HepG2 (cell line): ENCODE results near the gene PRDX3. TPM values are rescaled to one million over a fixed set of nuclear protein-coding genes. Genes with fewer than 3 reads are reported as not detected.
A peak's percentile ranks its signal among the peaks of the same experiment; 100 is the strongest.

Experiments
- CBFB ChIP-seq: sonication (generic); formaldehyde crosslinking; IDR thresholded peaks from 2 replicates; pipeline ENCODE4 v1.4.0; 2020; ENCODE audit warnings: missing genetic modification reagents
- ELF3 ChIP-seq: IDR thresholded peaks from 2 replicates; pipeline ENCODE4 v1.6.1; 2016; ENCODE audit warnings: missing genetic modification reagents, missing compliant biosample characterization
- JUNB ChIP-seq: sonication (generic); formaldehyde crosslinking; IDR thresholded peaks from 2 replicates; pipeline ENCODE4 v1.8.0; 2022; ENCODE audit warnings: missing genetic modification reagents, mild to moderate bottlenecking, borderline replicate concordance
- KDM1A ChIP-seq: IDR thresholded peaks from 2 replicates; pipeline ENCODE4 v1.6.1; 2016; ENCODE audit warnings: missing compliant biosample characterization
- KDM3A ChIP-seq: IDR thresholded peaks from 2 replicates; pipeline ENCODE4 v1.6.1; 2018; ENCODE audit warnings: low read depth, missing compliant biosample characterization
- MLLT10 ChIP-seq: sonication (generic); formaldehyde crosslinking; IDR thresholded peaks from 2 replicates; pipeline ENCODE4 v1.4.0; 2020; ENCODE audit warnings: missing genetic modification reagents
- NFATC3 ChIP-seq: sonication (generic); formaldehyde crosslinking; IDR thresholded peaks from 2 replicates; pipeline ENCODE4 v1.5.1; 2020; ENCODE audit warnings: mild to moderate bottlenecking, missing genetic modification reagents
- POLR2A ChIP-seq, 2 experiments: IDR thresholded peaks; 2 replicates each; pipeline ENCODE4 v1.6.1; 2011; ENCODE audit warnings: low read depth in 2 of 2, low read length in 2 of 2, mild to moderate bottlenecking in 1 of 2, moderate library complexity in 1 of 2; ENCODE audit not compliant: insufficient read depth in 1 of 2
- REXO4 ChIP-seq: sonication (generic); formaldehyde crosslinking; IDR thresholded peaks from 2 replicates; pipeline ENCODE4 v1.8.0; 2022; ENCODE audit warnings: missing genetic modification reagents, mild to moderate bottlenecking, borderline replicate concordance
- SALL1 ChIP-seq: sonication (generic); formaldehyde crosslinking; IDR thresholded peaks from 2 replicates; pipeline ENCODE4 v1.8.0; 2022; ENCODE audit warnings: mild to moderate bottlenecking, missing genetic modification reagents
- SMARCC2 ChIP-seq: fragments of 450-650 bp; IDR thresholded peaks from 2 replicates; pipeline ENCODE4 v1.6.1; 2017; ENCODE audit warnings: antibody characterized with exemption, mild to moderate bottlenecking
- TFDP1 ChIP-seq: IDR thresholded peaks from 2 replicates; pipeline ENCODE4 v1.6.1; 2016; ENCODE audit warnings: missing compliant biosample characterization, missing genetic modification reagents, borderline replicate concordance
- TGIF2 ChIP-seq: IDR thresholded peaks from 2 replicates; pipeline ENCODE4 v1.6.1; 2016; ENCODE audit warnings: control low read depth, missing compliant biosample characterization
- ZMYM4 ChIP-seq: sonication (generic); formaldehyde crosslinking; IDR thresholded peaks from 2 replicates; pipeline ENCODE4 v1.8.1; 2023; ENCODE audit warnings: mild to moderate bottlenecking, missing genetic modification reagents
- ZNF383 ChIP-seq: sonication (generic); formaldehyde crosslinking; IDR thresholded peaks from 2 replicates; pipeline ENCODE4 v1.4.0; 2020; ENCODE audit warnings: missing genetic modification reagents, mild to moderate bottlenecking, borderline replicate concordance
- ZNF44 ChIP-seq: sonication (generic); formaldehyde crosslinking; IDR thresholded peaks from 2 replicates; pipeline ENCODE4 v1.5.1; 2020; ENCODE audit warnings: mild to moderate bottlenecking, missing genetic modification reagents
- ZNF629 ChIP-seq: sonication (generic); formaldehyde crosslinking; conservative IDR thresholded peaks from 2 replicates; pipeline ENCODE4 v1.5.0; 2020; ENCODE audit warnings: missing genetic modification reagents
- ZNF644 ChIP-seq: IDR thresholded peaks from 2 replicates; pipeline ENCODE4 v1.6.1; 2016; ENCODE audit warnings: low read depth
- ZNF672 ChIP-seq: sonication (generic); formaldehyde crosslinking; IDR thresholded peaks from 2 replicates; pipeline ENCODE4 v1.8.1; 2022; ENCODE audit warnings: missing genetic modification reagents
- ZNF737 ChIP-seq: sonication (generic); formaldehyde crosslinking; IDR thresholded peaks from 2 replicates; pipeline ENCODE4 v1.5.0; 2020; ENCODE audit warnings: missing genetic modification reagents, mild to moderate bottlenecking, borderline replicate concordance
- polyA plus RNA-seq, 8 experiments: library from polyadenylated mRNA; depleted of rRNA in 3 of 8; stranded (reverse) in 7 of 8; unstranded in 1 of 8; fragments of >200 nt; fragmentation: Illumina TruSeq in 4 of 8; extraction: Trizol in 4 of 8; gene quantifications; 2 replicates each; pipeline versions ENCODE4 v1.2.1 to v1.2.3, GENCODE V29; 2011 to 2016; ENCODE audit warnings: low read depth in 4 of 8, missing spikeins in 1 of 8, mixed read lengths in 1 of 8; ENCODE audit not compliant: insufficient read depth in 1 of 8
- total RNA-seq, 5 experiments: library from RNA; depleted of rRNA; stranded (reverse); fragments of >200 nt; fragmentation: Illumina TruSeq; extraction: Trizol; gene quantifications; 2 replicates each; pipeline ENCODE4 v1.2.3, GENCODE V29; 2016; ENCODE audit warnings: low read depth in 1 of 5
- TF ChIP-seq, protein P1 (sequence below): sonication (generic); formaldehyde crosslinking; IDR thresholded peaks from 2 replicates; pipeline ENCODE4 v1.9.0; 2022; ENCODE audit warnings: low read depth, missing genetic modification reagents
- TF ChIP-seq, protein P2 (sequence below): sonication (generic); formaldehyde crosslinking; IDR thresholded peaks from 2 replicates; pipeline ENCODE4 v1.4.0; 2020; ENCODE audit warnings: missing genetic modification reagents
- TF ChIP-seq, protein P3 (sequence below): sonication (generic); formaldehyde crosslinking; IDR thresholded peaks from 2 replicates; pipeline ENCODE4 v1.8.1; 2023; ENCODE audit warnings: missing genetic modification reagents, mild to moderate bottlenecking, borderline replicate concordance
- TF ChIP-seq, protein P4 (sequence below): sonication (generic); formaldehyde crosslinking; IDR thresholded peaks from 2 replicates; pipeline ENCODE4 v1.5.0; 2020; ENCODE audit warnings: missing genetic modification reagents

The PRDX3 gene
- total and polyA plus RNA-seq, 2 of the 13 experiments (the other 11 are each of a cell fraction or from before 2014, with no cell fraction given) = 407 to 565 TPM

DNA sequence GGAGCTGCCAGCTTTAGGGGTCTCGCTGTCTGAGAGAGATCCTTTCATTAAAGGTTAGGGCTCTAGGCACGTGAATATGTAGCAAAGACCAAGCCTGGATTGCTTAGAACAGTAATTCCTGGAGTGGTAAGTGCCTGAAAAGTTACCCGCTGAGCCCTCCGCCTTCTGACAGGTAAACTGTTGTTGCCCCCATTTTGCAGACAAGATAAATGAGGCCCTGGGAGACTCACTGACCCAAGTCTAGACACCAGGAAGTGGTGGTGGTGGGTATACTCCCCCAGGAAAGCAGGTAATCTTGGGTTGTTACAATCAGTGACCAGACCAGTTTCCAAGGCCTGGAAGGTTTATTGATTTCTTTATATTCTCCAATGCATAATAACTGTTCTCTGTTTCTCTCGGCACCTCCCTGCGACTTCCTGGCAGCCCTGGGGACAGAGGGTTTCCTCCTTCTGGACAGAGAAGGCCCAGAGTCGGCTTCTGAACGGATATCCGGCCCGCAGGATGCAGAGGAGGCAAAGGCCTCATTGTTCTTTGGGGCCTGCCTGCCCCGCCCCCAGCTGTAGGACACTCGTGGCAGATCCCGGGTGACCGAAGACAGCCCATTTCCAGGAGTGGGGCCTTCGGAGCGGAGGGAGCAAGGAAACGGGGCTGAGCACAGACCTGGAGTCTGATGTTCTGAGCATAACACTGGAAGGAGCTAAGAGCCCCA, 27.4 kb upstream of the PRDX3 start (continued):
- TF ChIP-seq ELF3 (CRISPR knock-in tag) (peak; percentile 46; the same call in 1 of the 2 replicates), NFATC3 (CRISPR knock-in tag) (no peak), TFDP1 (CRISPR knock-in tag) (0 out of 2 replicates have a peak, but pooled peaks have one; percentile 10), ZNF629 (peak; percentile 98), ZNF44 (no peak), SMARCC2 (no peak), MLLT10 (CRISPR knock-in tag) (no peak), POLR2A (IDR thresholded peaks at IDR 0.05; ENCODE audit: insufficient read depth in 1 of 2, low read depth in 2 of 2, low read length in 2 of 2) (peak in 1 of 2 experiments; percentile 65; a peak in 3 of 4 replicates), ZMYM4 (CRISPR knock-in tag) (peak; percentile 45; the same call in 1 of the 2 replicates), SALL1 (CRISPR knock-in tag) (peak; percentile 68), ZNF672 (CRISPR knock-in tag) (no peak), TGIF2 (CRISPR knock-in tag) (0 out of 2 replicates have a peak, but pooled peaks have one; percentile 41), ZNF644 (CRISPR knock-in tag) (no peak), REXO4 (CRISPR knock-in tag) (no peak), KDM1A (CRISPR knock-in tag) (peak; percentile 91), JUNB (CRISPR knock-in tag) (no peak), KDM3A (CRISPR knock-in tag) (no peak), ZNF383 (CRISPR knock-in tag) (no peak), CBFB (no peak), ZNF737 (no peak)
- TF ChIP-seq, protein P1, sequence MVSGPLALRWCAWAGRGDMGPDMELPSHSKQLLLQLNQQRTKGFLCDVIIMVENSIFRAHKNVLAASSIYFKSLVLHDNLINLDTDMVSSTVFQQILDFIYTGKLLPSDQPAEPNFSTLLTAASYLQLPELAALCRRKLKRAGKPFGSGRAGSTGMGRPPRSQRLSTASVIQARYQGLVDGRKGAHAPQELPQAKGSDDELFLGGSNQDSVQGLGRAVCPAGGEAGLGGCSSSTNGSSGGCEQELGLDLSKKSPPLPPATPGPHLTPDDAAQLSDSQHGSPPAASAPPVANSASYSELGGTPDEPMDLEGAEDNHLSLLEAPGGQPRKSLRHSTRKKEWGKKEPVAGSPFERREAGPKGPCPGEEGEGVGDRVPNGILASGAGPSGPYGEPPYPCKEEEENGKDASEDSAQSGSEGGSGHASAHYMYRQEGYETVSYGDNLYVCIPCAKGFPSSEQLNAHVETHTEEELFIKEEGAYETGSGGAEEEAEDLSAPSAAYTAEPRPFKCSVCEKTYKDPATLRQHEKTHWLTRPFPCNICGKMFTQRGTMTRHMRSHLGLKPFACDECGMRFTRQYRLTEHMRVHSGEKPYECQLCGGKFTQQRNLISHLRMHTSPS = no peak
- TF ChIP-seq, protein P2, sequence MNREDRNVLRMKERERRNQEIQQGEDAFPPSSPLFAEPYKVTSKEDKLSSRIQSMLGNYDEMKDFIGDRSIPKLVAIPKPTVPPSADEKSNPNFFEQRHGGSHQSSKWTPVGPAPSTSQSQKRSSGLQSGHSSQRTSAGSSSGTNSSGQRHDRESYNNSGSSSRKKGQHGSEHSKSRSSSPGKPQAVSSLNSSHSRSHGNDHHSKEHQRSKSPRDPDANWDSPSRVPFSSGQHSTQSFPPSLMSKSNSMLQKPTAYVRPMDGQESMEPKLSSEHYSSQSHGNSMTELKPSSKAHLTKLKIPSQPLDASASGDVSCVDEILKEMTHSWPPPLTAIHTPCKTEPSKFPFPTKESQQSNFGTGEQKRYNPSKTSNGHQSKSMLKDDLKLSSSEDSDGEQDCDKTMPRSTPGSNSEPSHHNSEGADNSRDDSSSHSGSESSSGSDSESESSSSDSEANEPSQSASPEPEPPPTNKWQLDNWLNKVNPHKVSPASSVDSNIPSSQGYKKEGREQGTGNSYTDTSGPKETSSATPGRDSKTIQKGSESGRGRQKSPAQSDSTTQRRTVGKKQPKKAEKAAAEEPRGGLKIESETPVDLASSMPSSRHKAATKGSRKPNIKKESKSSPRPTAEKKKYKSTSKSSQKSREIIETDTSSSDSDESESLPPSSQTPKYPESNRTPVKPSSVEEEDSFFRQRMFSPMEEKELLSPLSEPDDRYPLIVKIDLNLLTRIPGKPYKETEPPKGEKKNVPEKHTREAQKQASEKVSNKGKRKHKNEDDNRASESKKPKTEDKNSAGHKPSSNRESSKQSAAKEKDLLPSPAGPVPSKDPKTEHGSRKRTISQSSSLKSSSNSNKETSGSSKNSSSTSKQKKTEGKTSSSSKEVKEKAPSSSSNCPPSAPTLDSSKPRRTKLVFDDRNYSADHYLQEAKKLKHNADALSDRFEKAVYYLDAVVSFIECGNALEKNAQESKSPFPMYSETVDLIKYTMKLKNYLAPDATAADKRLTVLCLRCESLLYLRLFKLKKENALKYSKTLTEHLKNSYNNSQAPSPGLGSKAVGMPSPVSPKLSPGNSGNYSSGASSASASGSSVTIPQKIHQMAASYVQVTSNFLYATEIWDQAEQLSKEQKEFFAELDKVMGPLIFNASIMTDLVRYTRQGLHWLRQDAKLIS (CRISPR knock-in tag) = no peak
- TF ChIP-seq, protein P3, sequence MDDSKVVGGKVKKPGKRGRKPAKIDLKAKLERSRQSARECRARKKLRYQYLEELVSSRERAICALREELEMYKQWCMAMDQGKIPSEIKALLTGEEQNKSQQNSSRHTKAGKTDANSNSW (CRISPR knock-in tag) = no peak
- TF ChIP-seq, protein P4, sequence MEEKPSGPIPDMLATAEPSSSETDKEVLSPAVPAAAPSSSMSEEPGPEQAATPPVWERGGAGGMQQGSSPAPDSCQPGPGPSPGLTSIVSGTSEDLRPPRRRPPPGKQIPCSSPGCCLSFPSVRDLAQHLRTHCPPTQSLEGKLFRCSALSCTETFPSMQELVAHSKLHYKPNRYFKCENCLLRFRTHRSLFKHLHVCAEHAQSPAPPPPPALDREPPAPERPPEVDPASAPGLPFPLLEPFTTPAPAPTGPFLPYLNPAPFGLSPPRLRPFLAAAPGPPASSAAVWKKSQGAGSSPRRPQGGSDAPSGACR = no peak
